NT2/D1 (cell line): ENCODE measurements around the gene ZBTB46.
"Not testable (repeated sequence)": the region's sequence is repeated elsewhere in the genome, so short reads cannot be mapped to it uniquely, and the experiment has no call there.

Source experiments
- DNase-seq: peaks from one replicate; pipeline ENCODE4 v3.0.0-alpha.2; 2011; ENCODE audit warnings: low read depth, low spot score
- H3K27me3 ChIP-seq: 2 replicates; pipeline ENCODE4 v1.6.0; 2011; ENCODE audit warnings: mild to moderate bottlenecking; ENCODE audit not compliant: insufficient read length, insufficient read depth
- H3K36me3 ChIP-seq: 2 replicates; pipeline ENCODE4 v1.6.1; 2011; ENCODE audit warnings: mild to moderate bottlenecking, low read length, mixed read lengths; ENCODE audit not compliant: insufficient read depth, insufficient read length
- H3K4me1 ChIP-seq: 2 replicates; pipeline ENCODE4 v1.5.1; 2011; ENCODE audit not compliant: insufficient read depth, insufficient read length
- H3K4me3 ChIP-seq: 2 replicates; pipeline ENCODE4 v1.5.1; 2011; ENCODE audit warnings: low read depth; ENCODE audit not compliant: insufficient read length
- H3K9ac ChIP-seq: 2 replicates; pipeline ENCODE4 v1.6.0; 2011; ENCODE audit warnings: low read depth; ENCODE audit not compliant: insufficient read length
- H3K9me3 ChIP-seq: 2 replicates; pipeline ENCODE4 v1.5.1; 2011; ENCODE audit warnings: mild to moderate bottlenecking, low read length; ENCODE audit not compliant: insufficient read depth
- SUZ12 ChIP-seq: IDR thresholded peaks from 2 replicates; pipeline ENCODE4 v1.6.1; 2011; ENCODE audit not compliant: insufficient read length, insufficient read depth; ENCODE audit errors: extremely low read depth
- YY1 ChIP-seq: IDR thresholded peaks from 2 replicates; pipeline ENCODE4 v1.6.1; 2011; ENCODE audit not compliant: insufficient read length, insufficient read depth
- ZNF274 ChIP-seq: IDR thresholded peaks from 2 replicates; pipeline ENCODE4 v1.6.1; 2011; ENCODE audit warnings: mild to moderate bottlenecking, low read depth, low read length

Gene ZBTB46

GRCh38 chr20:63804308-63804636 lies 26.8 kb downstream of the ZBTB46 start:
- peaks cover 12% of the 10 kb centered on the region; the same call in 1 of the 2 replicates for H3K9me3 ChIP-seq
- H3K9ac ChIP-seq: no peak overlapping the region
- no peak overlapping the region for H3K4me3 ChIP-seq
- H3K36me3 ChIP-seq: peaks cover 16% of the 10 kb centered on the region
- peaks cover 8% of the 10 kb centered on the region for H3K4me1 ChIP-seq
- no peaks in the 10 kb centered on the region for H3K27me3 ChIP-seq
- no peak for DNase-seq
- TF ChIP-seq YY1 (no peak), ZNF274 (no peak), SUZ12 (no peak)

GRCh38 chr20:63802469-63803240 lies 28.4 kb downstream of the ZBTB46 start:
- H3K36me3 ChIP-seq: peaks cover 16% of the 10 kb centered on the region
- H3K4me3 ChIP-seq: no peak overlapping the region
- H3K9me3 ChIP-seq: peaks cover 12% of the 10 kb centered on the region; the same call in 1 of the 2 replicates
- no peak for DNase-seq
- H3K27me3 ChIP-seq: no peaks in the 10 kb centered on the region
- no peak for TF ChIP-seq YY1
- TF ChIP-seq SUZ12: no peak
- TF ChIP-seq ZNF274: no peak
- no peak overlapping the region for H3K9ac ChIP-seq
- peaks cover 6% of the 10 kb centered on the region for H3K4me1 ChIP-seq

GRCh38 chr20:63801174-63801573 lies 29.9 kb downstream of the ZBTB46 start:
- DNase-seq, H3K9ac ChIP-seq, H3K27me3 ChIP-seq, H3K4me1 ChIP-seq, H3K4me3 ChIP-seq: not testable (repeated sequence)
- H3K36me3 ChIP-seq: peaks cover 16% of the 10 kb centered on the region
- peaks cover 12% of the 10 kb centered on the region; the same call in 1 of the 2 replicates for H3K9me3 ChIP-seq

- not testable (repeated sequence) for H3K4me3 ChIP-seq, H3K9ac ChIP-seq, DNase-seq, H3K27me3 ChIP-seq
- Histone ChIP-seq H3K36me3 (peaks cover 16% of the 10 kb centered on the region), H3K4me1 (peaks cover 11% of the 10 kb centered on the region), H3K9me3 (peaks cover 12% of the 10 kb centered on the region; the same call in 1 of the 2 replicates)
Observed at GRCh38 chr20:63800411-63800810, 30.7 kb downstream of the ZBTB46 start.

GRCh38 chr20:63799127-63799526 lies 31.9 kb downstream of the ZBTB46 start:
- peaks cover 12% of the 10 kb centered on the region; the same call in 1 of the 2 replicates for H3K9me3 ChIP-seq
- H3K36me3 ChIP-seq: peaks cover 17% of the 10 kb centered on the region
- not testable (repeated sequence) for DNase-seq, H3K4me3 ChIP-seq, H3K9ac ChIP-seq, H3K27me3 ChIP-seq
- H3K4me1 ChIP-seq: peaks cover 11% of the 10 kb centered on the region

- peaks cover 12% of the 10 kb centered on the region; the same call in 1 of the 2 replicates for H3K9me3 ChIP-seq
- not testable (repeated sequence) for H3K9ac ChIP-seq, H3K4me3 ChIP-seq, DNase-seq, H3K27me3 ChIP-seq
- H3K4me1 ChIP-seq: peaks cover 12% of the 10 kb centered on the region
- H3K36me3 ChIP-seq: peaks cover 12% of the 10 kb centered on the region
Observed at GRCh38 chr20:63797175-63797574, 33.9 kb downstream of the ZBTB46 start.

- Histone ChIP-seq H3K9ac (no peak overlapping the region), H3K36me3 (peaks cover 13% of the 10 kb centered on the region), H3K4me3 (no peak overlapping the region), H3K27me3 (peaks cover 3% of the 10 kb centered on the region), H3K4me1 (peaks cover 12% of the 10 kb centered on the region), H3K9me3 (no peaks in the 10 kb centered on the region)
- DNase-seq: no peak
- TF ChIP-seq YY1: no peak
- no peak for TF ChIP-seq ZNF274
Observed at GRCh38 chr20:63795178-63795830, 35.8 kb downstream of the ZBTB46 start.

GRCh38 chr20:63794614-63795013 lies 36.5 kb downstream of the ZBTB46 start:
- Histone ChIP-seq H3K4me1 (peaks cover 12% of the 10 kb centered on the region), H3K27me3 (peaks cover 3% of the 10 kb centered on the region), H3K4me3 (no peak overlapping the region), H3K36me3 (peaks cover 15% of the 10 kb centered on the region), H3K9ac (no peak overlapping the region), H3K9me3 (no peaks in the 10 kb centered on the region)
- no peak for DNase-seq
- no peak for TF ChIP-seq SUZ12
- TF ChIP-seq YY1: no peak
- no peak for TF ChIP-seq ZNF274
